PFSK-1 (cell line): ENCODE data around the gene REXO4.

Source experiments
- FOXP2 ChIP-seq: optimal IDR thresholded peaks from 2 replicates; pipeline ENCODE3; 2011; ENCODE audit warnings: borderline replicate concordance, control low read depth, inconsistent platforms; ENCODE audit not compliant: insufficient read depth; ENCODE audit errors: extremely low read length, extremely low read depth
- POLR2AphosphoS5 ChIP-seq: IDR thresholded peaks from 2 replicates; pipeline ENCODE4 v1.6.1; 2012; ENCODE audit warnings: low read depth, mild to moderate bottlenecking, control low read depth, low read length, moderate library complexity
- REST ChIP-seq, 2 experiments: IDR thresholded peaks; 2 replicates each; pipeline versions ENCODE4 v1.6.1 to v1.8.0; 2011 to 2012; ENCODE audit warnings: low read depth in 2 of 2, low read length in 2 of 2, control low read depth in 1 of 2, inconsistent platforms in 1 of 2, mild to moderate bottlenecking in 1 of 2, moderate library complexity in 1 of 2; ENCODE audit not compliant: insufficient read depth in 1 of 2
- SIN3A ChIP-seq: IDR thresholded peaks from 2 replicates; pipeline ENCODE4 v1.6.1; 2012; ENCODE audit warnings: mild to moderate bottlenecking, low read length, moderate library complexity, borderline replicate concordance; ENCODE audit not compliant: insufficient read depth
- TAF1 ChIP-seq: IDR thresholded peaks from 2 replicates; pipeline ENCODE4 v1.6.1; 2012; ENCODE audit warnings: low read length, control low read depth, borderline replicate concordance; ENCODE audit not compliant: insufficient read depth

REXO4 gene

GRCh38 chr9:133389025-133389557 lies 28.7 kb downstream of the REXO4 start:
- TF ChIP-seq POLR2AphosphoS5, result no peak

- TF ChIP-seq POLR2AphosphoS5, result no peak
- no peak for TF ChIP-seq FOXP2
- TF ChIP-seq TAF1, result no peak
- no peak for TF ChIP-seq REST (IDR thresholded peaks at IDR 0.05; ENCODE audit: insufficient read depth in 1 of 2, low read depth in 2 of 2, low read length in 2 of 2)
- TF ChIP-seq SIN3A, result no peak
Observed at GRCh38 chr9:133387680-133388079, 30.1 kb downstream of the REXO4 start.

- TF ChIP-seq POLR2AphosphoS5 (no peak), SIN3A (no peak)
Observed at GRCh38 chr9:133386338-133386737, 31.5 kb downstream of the REXO4 start.

- TF ChIP-seq FOXP2 (no peak), POLR2AphosphoS5 (no peak), SIN3A (no peak), REST (IDR thresholded peaks at IDR 0.05; ENCODE audit: insufficient read depth in 1 of 2, low read depth in 2 of 2, low read length in 2 of 2) (no peak), TAF1 (no peak)
Observed at GRCh38 chr9:133385452-133385851, 32.4 kb downstream of the REXO4 start.

- no peak for TF ChIP-seq POLR2AphosphoS5
- TF ChIP-seq SIN3A, result no peak
- TF ChIP-seq TAF1, result no peak
- TF ChIP-seq FOXP2, result no peak
- no peak for TF ChIP-seq REST (IDR thresholded peaks at IDR 0.05; ENCODE audit: insufficient read depth in 1 of 2, low read depth in 2 of 2, low read length in 2 of 2)
Observed at GRCh38 chr9:133384736-133385321, 33.0 kb downstream of the REXO4 start.

- TF ChIP-seq SIN3A (no peak), REST (IDR thresholded peaks at IDR 0.05; ENCODE audit: insufficient read depth in 1 of 2, low read depth in 2 of 2, low read length in 2 of 2) (no peak), POLR2AphosphoS5 (no peak), FOXP2 (no peak), TAF1 (no peak)
Observed at GRCh38 chr9:133383438-133383837, 34.4 kb downstream of the REXO4 start.
